Transverse colon (tissue), 4 donors: ENCODE data around the gene PDE4D.

ENCODE experiments used
- CTCF ChIP-seq, 5 experiments: fragments of 200-600 bp in 3 of 5; fragments of 450-650 bp in 2 of 5; sonication (generic) in 3 of 5; IDR thresholded peaks; 1 replicate in 2 of 5; 2 replicates in 3 of 5; pipeline ENCODE4 v1.5.1; 2016 to 2017; ENCODE audit warnings: antibody characterized with exemption in 5 of 5, inconsistent platforms in 3 of 5, mild to moderate bottlenecking in 2 of 5, moderate library complexity in 1 of 5
- EP300 ChIP-seq: sonication (generic); formaldehyde crosslinking; IDR thresholded peaks from one replicate; pipeline ENCODE4 v1.6.1; 2017; ENCODE audit warnings: antibody characterized with exemption, low read depth
- POLR2A ChIP-seq: fragments of 450-650 bp; IDR thresholded peaks from one replicate; pipeline ENCODE4 v1.6.1; 2016; ENCODE audit warnings: antibody characterized with exemption, mild to moderate bottlenecking, moderate library complexity
- POLR2AphosphoS5 ChIP-seq, 3 donors: sonication (generic); formaldehyde crosslinking; IDR thresholded peaks; one replicate each; pipeline ENCODE4 v1.6.1; 2016; ENCODE audit warnings: antibody characterized with exemption in 3 of 3

GRCh38 chr5:59790376-59790775 lies 103.2 kb downstream of the PDE4D start:
- no peak for TF ChIP-seq CTCF (IDR thresholded peaks at IDR 0.05)
- no peak for TF ChIP-seq POLR2A
- TF ChIP-seq POLR2AphosphoS5 (IDR thresholded peaks at IDR 0.05) = no peak
- no peak for TF ChIP-seq EP300
